GM18499 (cell line): ENCODE measurements around the gene ZNF625.
"Not testable (repeated sequence)": the region's sequence is repeated elsewhere in the genome, so short reads cannot be mapped to it uniquely, and the experiment has no call there.

Experiments
- ATAC-seq: cut with Tn5 transposase; IDR thresholded peaks from one replicate; pipeline ENCODE4 v1.9.1; 2021; ENCODE audit warnings: moderate number of reproducible peaks; ENCODE audit not compliant: insufficient read depth, unreplicated experiment

The ZNF625 gene

DNA sequence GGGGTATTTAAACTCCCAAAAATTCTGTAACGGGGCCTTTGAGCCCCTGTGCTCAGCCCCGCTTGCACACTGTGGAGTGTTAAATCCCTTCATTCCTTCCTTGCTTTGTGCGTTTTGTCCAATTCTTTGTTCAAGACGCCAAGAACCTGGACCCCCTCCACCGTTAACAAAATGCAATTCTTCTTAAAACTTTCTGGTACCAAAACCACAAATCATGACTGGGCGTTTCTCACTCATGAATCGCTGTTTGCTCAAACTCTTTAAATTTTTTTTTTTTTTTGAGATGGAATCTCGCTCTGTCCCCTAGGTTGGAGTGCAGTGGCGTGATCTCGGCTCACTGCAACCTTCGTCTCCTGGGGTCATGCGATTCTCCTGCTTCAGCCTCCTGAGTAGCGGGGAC is 17.3 kb downstream of the ZNF625 start:
- ATAC-seq = no peak

DNA sequence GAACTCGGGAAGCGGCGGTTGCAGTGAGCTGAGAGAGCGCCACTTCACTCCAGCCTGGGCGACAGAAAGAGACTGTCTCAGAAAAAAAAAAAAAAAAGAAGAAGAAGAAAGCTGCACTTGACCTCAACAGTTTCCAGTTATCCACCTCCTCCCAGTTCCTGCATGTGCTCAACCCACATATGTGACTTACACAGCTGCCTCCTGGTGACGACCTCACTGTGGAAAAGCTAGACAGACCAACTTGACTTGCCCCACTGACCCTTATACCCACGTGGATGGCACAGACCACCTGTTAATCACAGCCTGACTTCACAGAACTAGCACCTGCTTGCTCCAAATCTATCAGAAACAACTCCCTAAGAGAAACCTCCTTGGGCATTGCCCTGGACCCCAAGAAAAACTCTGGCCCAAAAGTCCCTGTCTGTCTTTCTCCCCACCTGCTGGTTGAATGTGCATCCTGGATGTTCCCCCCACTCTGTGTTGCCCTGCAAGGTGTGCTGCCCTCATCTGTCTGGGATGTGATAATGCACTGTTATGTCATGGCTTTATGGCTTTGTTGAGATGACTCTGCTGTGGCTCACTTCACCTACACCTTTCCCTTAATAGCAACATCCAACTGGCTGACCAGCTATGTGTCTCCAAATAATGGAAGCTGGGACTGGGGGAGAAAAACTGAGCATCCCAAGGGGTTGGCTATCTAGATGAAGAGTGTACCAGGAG is 19.2 kb downstream of the ZNF625 start:
- ATAC-seq = no peak

DNA sequence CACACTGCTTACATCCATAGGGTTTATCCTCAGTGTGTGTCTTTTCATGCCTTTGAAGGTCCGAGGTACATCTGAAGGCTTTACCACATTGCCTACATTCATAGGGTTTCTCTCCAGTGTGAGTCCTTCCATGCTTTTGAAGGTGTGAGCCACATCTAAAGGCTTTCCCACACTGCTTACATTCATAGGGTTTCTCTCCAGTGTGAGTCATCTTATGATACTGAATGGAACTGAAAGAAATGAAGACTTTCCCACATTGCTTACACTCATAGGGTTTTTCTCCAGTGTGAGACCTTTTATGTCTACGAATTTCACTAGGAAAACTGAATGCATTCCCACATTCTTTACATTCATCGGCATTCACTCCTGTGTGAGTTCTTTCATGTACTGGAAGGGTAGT is 23.5 kb downstream of the ZNF625 start:
- no peak for ATAC-seq

DNA sequence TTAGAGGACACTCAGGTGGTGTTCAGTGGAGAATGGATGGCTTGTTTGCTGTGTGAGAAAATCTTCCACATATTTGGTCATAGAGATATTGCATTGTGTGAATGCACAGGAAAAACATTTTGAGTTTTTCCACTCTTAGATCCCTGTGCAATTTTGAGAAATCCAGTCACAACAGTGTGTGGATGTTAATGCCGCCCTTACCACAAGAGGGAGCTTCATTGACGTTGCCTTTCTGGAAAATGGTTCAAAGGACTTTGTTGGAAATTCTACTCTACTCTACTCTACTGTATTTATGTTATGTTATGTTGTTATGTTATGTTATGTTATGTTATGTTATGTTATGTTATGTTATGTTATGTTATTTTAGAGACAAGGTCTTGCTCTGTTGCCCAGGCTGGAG is 29.8 kb downstream of the ZNF625 start:
- ATAC-seq = no peak

- no peak for ATAC-seq
These were observed 39.1 kb downstream of the ZNF625 start for GRCh38 chr19:12117201-12117970.

GRCh38 chr19:12113121-12113520 is 43.4 kb downstream of the ZNF625 start:
- ATAC-seq = no peak

- ATAC-seq = no peak
These were observed 43.8 kb downstream of the ZNF625 start for GRCh38 chr19:12112701-12113100.

GRCh38 chr19:12111943-12112637 is 44.4 kb downstream of the ZNF625 start:
- ATAC-seq = no peak

- ATAC-seq = no peak
These were observed 45.4 kb downstream of the ZNF625 start for GRCh38 chr19:12111176-12111575.

- ATAC-seq = not testable (repeated sequence)
These were observed 52.6 kb downstream of the ZNF625 start for GRCh38 chr19:12103909-12104308.

GRCh38 chr19:12098040-12098439 is 58.5 kb downstream of the ZNF625 start:
- ATAC-seq = no peak

DNA sequence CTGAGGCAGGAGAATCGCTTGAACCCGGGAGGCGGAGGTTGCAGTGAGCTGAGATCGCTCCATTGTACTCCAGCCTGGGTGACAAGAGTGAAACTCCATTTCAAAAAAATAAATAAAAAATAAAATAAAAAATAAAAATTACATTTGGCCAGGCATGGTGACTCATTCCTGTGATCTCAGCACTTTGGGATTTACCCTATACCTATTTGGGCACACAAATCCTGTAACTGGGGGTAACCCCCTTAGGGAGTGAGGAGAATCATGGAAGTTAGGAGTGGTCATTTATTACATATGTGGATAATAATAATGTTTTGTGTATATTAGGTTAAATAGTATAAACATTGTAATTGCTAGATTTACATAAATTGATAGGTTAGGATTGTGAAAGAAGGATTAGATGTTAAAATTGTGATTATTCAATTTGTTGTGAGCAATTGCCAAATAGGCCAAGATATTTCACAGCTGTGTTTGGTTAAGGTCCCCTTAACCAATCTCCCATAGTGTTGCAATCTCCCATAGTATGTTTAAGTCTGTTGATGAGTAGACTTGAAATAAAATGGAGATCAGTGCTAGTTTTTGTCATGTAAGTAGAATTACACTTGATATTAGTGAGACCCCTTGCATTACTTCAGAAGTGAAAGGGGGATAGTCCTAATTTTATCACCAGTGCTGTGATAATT is 61.3 kb downstream of the ZNF625 start:
- ATAC-seq = no peak
